ENCODE measurements around the gene BMPR1A. TPM values are rescaled to one million over a fixed set of nuclear protein-coding genes. Genes with fewer than 3 reads are reported as not detected.

The BMPR1A gene
- total RNA-seq, 1 experiment from 2014 or later = 42.6 TPM

DNA sequence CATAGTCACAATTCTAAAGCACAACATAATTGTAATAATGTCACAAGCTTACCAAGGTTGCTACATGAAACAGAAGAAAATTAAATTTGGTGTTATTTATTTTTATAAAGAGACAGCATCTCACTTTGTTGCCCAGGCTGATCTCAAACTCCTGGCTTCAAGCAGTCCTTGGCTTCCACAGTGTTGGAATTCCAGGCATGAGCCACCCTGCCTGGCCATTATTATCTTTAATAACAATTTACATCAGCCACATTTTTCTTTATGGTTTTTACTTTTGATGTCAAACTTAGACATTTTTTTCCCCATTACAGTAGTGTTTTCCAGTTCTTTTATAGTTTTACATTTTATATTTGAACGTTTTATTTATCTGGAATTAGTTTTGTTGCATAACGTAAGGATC is 46.7 kb downstream of the BMPR1A start:
- no peak overlapping the region for H3K4me3 ChIP-seq (replicated peaks in 1 of 2; ENCODE audit: low read depth in 1 of 2, low read length in 2 of 2)
- no peak overlapping the region for H3K9ac ChIP-seq (ENCODE audit: low read length)
- no TSS peak for BruUV-seq (replicated peaks)
- H2AFZ ChIP-seq (ENCODE audit: low read depth, low read length, poor library complexity, severe bottlenecking) = no peak overlapping the region
- RAD21 ChIA-PET (ENCODE audit: low non-redundant PET in 1 of 2, low total read pairs in 2 of 2, uncharacterized antibody in 2 of 2, unreplicated experiment in 2 of 2) = no interaction called here
- CTCF ChIA-PET = no interaction called here
- no peak for ATAC-seq
- H3K4me2 ChIP-seq (ENCODE audit: low read length) = no peak overlapping the region
- POLR2A ChIA-PET = no interaction called here
- H3K27me3 ChIP-seq (ENCODE audit: insufficient read depth, low read length) = no peaks in the 10 kb centered on the region
- peaks cover 55% of the 10 kb centered on the region for H3K79me2 ChIP-seq (ENCODE audit: insufficient read depth, low read length)
- no peak overlapping the region for H3K27ac ChIP-seq (ENCODE audit: low read depth, low read length)
- no peaks in the 10 kb centered on the region for H3K36me3 ChIP-seq (ENCODE audit: control insufficient read depth in 1 of 2, insufficient read depth in 2 of 2, low read length in 2 of 2)
- DNase-seq (ENCODE audit: low read depth, low spot score) = no peak
- no peaks in the 10 kb centered on the region for H3K9me2 ChIP-seq (ENCODE audit: insufficient read depth)
- H3K9me3 ChIP-seq (ENCODE audit: control insufficient read depth in 1 of 2, insufficient read depth in 1 of 2, low read depth in 1 of 2, low read length in 2 of 2) = no peaks in the 10 kb centered on the region
- H4K20me1 ChIP-seq (ENCODE audit: insufficient read depth) = no peaks in the 10 kb centered on the region
- intact Hi-C loops (cut with micrococcal nuclease) = no loop called here
- TF ChIP-seq SIN3A (IDR thresholded peaks at IDR 0.05; ENCODE audit: low read depth) (no peak), POLR2A (IDR thresholded peaks at IDR 0.05; ENCODE audit: borderline replicate concordance, extremely low read depth, insufficient read depth, insufficient read length) (no peak), FOSL1 (IDR thresholded peaks at IDR 0.05; ENCODE audit: low read depth) (no peak), RAD21 (IDR thresholded peaks at IDR 0.05; ENCODE audit: low read depth) (no peak), ZNF274 (IDR thresholded peaks at IDR 0.05; ENCODE audit: low read depth, low read length) (no peak), ELF1 (IDR thresholded peaks at IDR 0.05; ENCODE audit: borderline replicate concordance, low read depth) (no peak), YY1 (IDR thresholded peaks at IDR 0.05; ENCODE audit: extremely low read depth, insufficient replicate concordance, low read depth, low read length) (no peak), EGR1 (IDR thresholded peaks at IDR 0.05; ENCODE audit: low read depth) (no peak), TCF7L2 (IDR thresholded peaks at IDR 0.05; ENCODE audit: borderline replicate concordance, extremely low read depth, insufficient read depth, insufficient read length) (no peak), POLR2AphosphoS5 (IDR thresholded peaks at IDR 0.05; ENCODE audit: low read depth, low read length) (no peak), EZH2 (IDR thresholded peaks at IDR 0.05) (no peak), REST (IDR thresholded peaks at IDR 0.05; ENCODE audit: low read depth) (no peak), JUND (IDR thresholded peaks at IDR 0.05) (no peak)
- H3K4me1 ChIP-seq (ENCODE audit: control insufficient read depth in 1 of 2, insufficient read depth in 2 of 2, low read length in 2 of 2) = no peaks in the 10 kb centered on the region
